H1 (cell line): ENCODE data around the gene KLRD1. TPM values are rescaled to one million over a fixed set of nuclear protein-coding genes. Genes with fewer than 3 reads are reported as not detected.

ENCODE experiments used
- CTCF ChIA-PET: fragments of 300-600 bp; sonication (Branson Sonifier 250); formaldehyde crosslinking; loops from one replicate; lab custom pipeline; 2021; ENCODE audit not compliant: partially characterized antibody; lab: Charles Lee
- POLR2A ChIA-PET: fragments of 300-600 bp; sonication (Branson Sonifier 250); formaldehyde crosslinking; loops from one replicate; lab custom pipeline; 2021; ENCODE audit warnings: inconsistent platforms; ENCODE audit not compliant: partially characterized antibody; lab: Charles Lee
- DNase-seq, 2 experiments: peaks; one replicate each; pipeline versions ENCODE4 v3.0.0 to v3.0.0-alpha.2; 2010 to 2022; ENCODE audit warnings: low spot score in 2 of 2, low read depth in 1 of 2, mixed read lengths in 1 of 2
- FAIRE-seq: peaks from 2 replicates; lab custom pipeline; 2011; peaks lifted over from hg19 to GRCh38; lab: Jason Lieb, UNC
- H2AFZ ChIP-seq: 2 replicates; pipeline ENCODE4 v1.8.1; 2012; ENCODE audit warnings: low read length, inconsistent platforms
- H2AK5ac ChIP-seq: 2 replicates; pipeline ENCODE4 v1.6.1; 2013; ENCODE audit warnings: low read depth, low read length
- H2BK120ac ChIP-seq: replicated peaks from 2 replicates; pipeline ENCODE3; 2013; ENCODE audit warnings: low read depth, low read length, inconsistent platforms
- H2BK12ac ChIP-seq: 2 replicates; pipeline ENCODE4 v1.6.1; 2013; ENCODE audit warnings: low read depth, low read length
- H2BK15ac ChIP-seq: 2 replicates; pipeline ENCODE4 v1.6.1; 2013; ENCODE audit warnings: low read length
- H2BK20ac ChIP-seq: 2 replicates; pipeline ENCODE4 v1.6.1; 2013; ENCODE audit warnings: low read length
- H2BK5ac ChIP-seq: 2 replicates; pipeline ENCODE4 v1.6.1; 2013; ENCODE audit warnings: low read depth, low read length
- H3K14ac ChIP-seq: 2 replicates; pipeline ENCODE4 v1.6.1; 2013; ENCODE audit warnings: inconsistent platforms; ENCODE audit not compliant: insufficient read length
- H3K18ac ChIP-seq: 2 replicates; pipeline ENCODE4 v1.6.1; 2013; ENCODE audit warnings: low read length; ENCODE audit errors: extremely low read depth
- H3K23ac ChIP-seq: 2 replicates; pipeline ENCODE4 v1.6.1; 2013; ENCODE audit warnings: inconsistent platforms; ENCODE audit not compliant: insufficient read length
- H3K23me2 ChIP-seq: 2 replicates; pipeline ENCODE4 v1.6.1; 2013; ENCODE audit warnings: low read depth, low read length
- H3K27ac ChIP-seq: 2 replicates; pipeline ENCODE4 v1.6.1; 2011; ENCODE audit warnings: low read depth, low read length, inconsistent platforms
- H3K27me3 ChIP-seq, 4 experiments: replicated peaks in 1 of 4; 1 replicate in 1 of 4; 2 replicates in 3 of 4; pipeline versions ENCODE4 v1.6.1 to v1.8.1; 2011 to 2013; ENCODE audit warnings: low read length in 3 of 4, mild to moderate bottlenecking in 3 of 4, inconsistent platforms in 2 of 4, mixed read lengths in 2 of 4, moderate library complexity in 1 of 4; ENCODE audit not compliant: control insufficient read depth in 3 of 4, insufficient read depth in 3 of 4; ENCODE audit errors: extremely low read depth in 1 of 4
- H3K36me3 ChIP-seq, 4 experiments: 2 replicates each; pipeline versions ENCODE4 v1.6.1 to v1.8.1; 2011 to 2013; ENCODE audit warnings: mild to moderate bottlenecking in 4 of 4, low read length in 3 of 4, moderate library complexity in 2 of 4, control low read depth in 1 of 4, inconsistent platforms in 1 of 4; ENCODE audit not compliant: insufficient read depth in 4 of 4, control insufficient read depth in 2 of 4
- H3K4ac ChIP-seq: replicated peaks from 2 replicates; pipeline ENCODE3; 2013; ENCODE audit warnings: low read length, low read depth, mixed read lengths, inconsistent platforms; ENCODE audit not compliant: insufficient read length
- H3K4me1 ChIP-seq, 4 experiments: replicated peaks in 1 of 4; 1 replicate in 1 of 4; 2 replicates in 3 of 4; pipeline versions ENCODE4 v1.6.1 to v1.8.1; 2011 to 2013; ENCODE audit warnings: low read length in 3 of 4, inconsistent platforms in 2 of 4, mixed read lengths in 1 of 4; ENCODE audit not compliant: insufficient read depth in 4 of 4, control insufficient read depth in 3 of 4
- H3K4me2 ChIP-seq, 2 experiments: 2 replicates each; pipeline versions ENCODE4 v1.6.1 to v1.8.1; 2011 to 2013; ENCODE audit warnings: low read depth in 2 of 2, low read length in 2 of 2, control low read depth in 1 of 2, inconsistent platforms in 1 of 2, mild to moderate bottlenecking in 1 of 2; ENCODE audit not compliant: insufficient read depth in 1 of 2
- H3K4me3 ChIP-seq, 4 experiments: fragments of 200-600, 300-600 bp in 1 of 4; sonication (generic), shearing (Covaris generic), sonication (Bioruptor Twin) in 1 of 4; 2 replicates each; pipeline versions ENCODE4 v1.5.1 to v1.8.1; 2011 to 2016; ENCODE audit warnings: low read length in 4 of 4, low read depth in 3 of 4, control low read depth in 2 of 4, inconsistent platforms in 2 of 4, mild to moderate bottlenecking in 2 of 4, mixed read lengths in 1 of 4, moderate library complexity in 1 of 4; ENCODE audit not compliant: insufficient read depth in 2 of 4; ENCODE audit errors: extremely low read depth in 1 of 4
- H3K56ac ChIP-seq: replicated peaks from 2 replicates; pipeline ENCODE3; 2013; ENCODE audit warnings: low read depth, mild to moderate bottlenecking, mixed read lengths, low read length, inconsistent platforms; ENCODE audit not compliant: insufficient read length
- H3K79me1 ChIP-seq: 2 replicates; pipeline ENCODE4 v1.6.1; 2013; ENCODE audit warnings: low read depth, low read length, control low read depth
- H3K79me2 ChIP-seq, 2 experiments: 2 replicates each; pipeline versions ENCODE4 v1.6.1 to v1.8.1; 2012 to 2013; ENCODE audit warnings: low read length in 2 of 2, mild to moderate bottlenecking in 2 of 2, inconsistent platforms in 1 of 2; ENCODE audit not compliant: insufficient read depth in 2 of 2, control insufficient read depth in 1 of 2
- H3K9ac ChIP-seq, 4 experiments: replicated peaks in 1 of 4; 1 replicate in 1 of 4; 2 replicates in 3 of 4; pipeline versions ENCODE4 v1.6.1 to v1.8.1; 2011 to 2013; ENCODE audit warnings: low read depth in 3 of 4, low read length in 3 of 4, control low read depth in 2 of 4, mild to moderate bottlenecking in 2 of 4, moderate library complexity in 2 of 4, inconsistent platforms in 1 of 4; ENCODE audit errors: extremely low read depth in 1 of 4
- H3K9me3 ChIP-seq, 2 experiments: 2 replicates each; pipeline versions ENCODE4 v1.6.1 to v1.8.1; 2012 to 2013; ENCODE audit warnings: mild to moderate bottlenecking in 2 of 2, moderate library complexity in 2 of 2, control low read depth in 1 of 2, inconsistent platforms in 1 of 2, low read depth in 1 of 2, low read length in 1 of 2, mixed read lengths in 1 of 2; ENCODE audit not compliant: insufficient read depth in 2 of 2
- H4K20me1 ChIP-seq, 2 experiments: replicated peaks in 1 of 2; 2 replicates each; pipeline versions ENCODE3 to v1.8.1; 2011 to 2013; ENCODE audit warnings: inconsistent platforms in 2 of 2, low read length in 2 of 2, mild to moderate bottlenecking in 1 of 2; ENCODE audit not compliant: insufficient read depth in 2 of 2, control insufficient read depth in 1 of 2
- H4K5ac ChIP-seq: 2 replicates; pipeline ENCODE4 v1.6.1; 2013; ENCODE audit warnings: low read length, low read depth, mixed read lengths, inconsistent platforms; ENCODE audit not compliant: insufficient read length
- H4K8ac ChIP-seq: 2 replicates; pipeline ENCODE4 v1.8.0; 2013; ENCODE audit warnings: mild to moderate bottlenecking, moderate library complexity, low read length, inconsistent platforms; ENCODE audit not compliant: insufficient read depth; ENCODE audit errors: extremely low read depth
- H4K91ac ChIP-seq: replicated peaks from 2 replicates; pipeline ENCODE3; 2013; ENCODE audit warnings: low read length, mixed read lengths, inconsistent platforms; ENCODE audit not compliant: insufficient read length
- BCL11A ChIP-seq, 2 experiments: IDR thresholded peaks; one replicate each; pipeline ENCODE4 v1.6.1; 2011; ENCODE audit warnings: low read depth in 2 of 2, low read length in 2 of 2, mild to moderate bottlenecking in 2 of 2
- EP300 ChIP-seq, 2 experiments: IDR thresholded peaks; 1 replicate in 1 of 2; 2 replicates in 1 of 2; pipeline ENCODE4 v1.6.1; 2011 to 2012; ENCODE audit warnings: low read depth in 2 of 2, low read length in 2 of 2, mild to moderate bottlenecking in 2 of 2, borderline replicate concordance in 1 of 2, inconsistent platforms in 1 of 2, moderate library complexity in 1 of 2
- GTF2F1 ChIP-seq: IDR thresholded peaks from 2 replicates; pipeline ENCODE4 v1.6.1; 2012; ENCODE audit warnings: low read depth, low read length, improper control_type of control experiment, borderline replicate concordance
- HDAC2 ChIP-seq, 2 experiments: fragments of 300-600 bp in 1 of 2; sonication (generic) in 1 of 2; IDR thresholded peaks; 2 replicates each; pipeline ENCODE4 v1.6.1; 2011 to 2012; ENCODE audit warnings: low read depth in 2 of 2, low read length in 2 of 2, mild to moderate bottlenecking in 2 of 2, moderate library complexity in 2 of 2, borderline replicate concordance in 1 of 2, inconsistent platforms in 1 of 2
- JUN ChIP-seq: IDR thresholded peaks from 2 replicates; pipeline ENCODE4 v1.6.1; 2011; ENCODE audit warnings: low read depth, mild to moderate bottlenecking, improper control_type of control experiment, low read length
- SAP30 ChIP-seq: fragments of 300-600 bp; sonication (generic); IDR thresholded peaks from 2 replicates; pipeline ENCODE4 v1.7.1; 2012; ENCODE audit warnings: low read length, moderate library complexity, mild to moderate bottlenecking, inconsistent platforms; ENCODE audit not compliant: insufficient read depth, insufficient replicate concordance
- SIN3A ChIP-seq, 2 experiments: IDR thresholded peaks in 1 of 2; conservative IDR thresholded peaks in 1 of 2; 2 replicates each; pipeline ENCODE4 v1.6.1; 2011 to 2012; ENCODE audit warnings: low read length in 2 of 2, improper control_type of control experiment in 1 of 2, low read depth in 1 of 2, mild to moderate bottlenecking in 1 of 2
- SIX5 ChIP-seq: IDR thresholded peaks from 2 replicates; pipeline ENCODE4 v1.6.1; 2011; ENCODE audit warnings: mild to moderate bottlenecking, low read depth, low read length
- SP2 ChIP-seq: IDR thresholded peaks from 2 replicates; pipeline ENCODE4 v1.6.1; 2012; ENCODE audit warnings: mild to moderate bottlenecking, low read length, inconsistent platforms
- TCF12 ChIP-seq: IDR thresholded peaks from 2 replicates; pipeline ENCODE4 v1.6.1; 2011; ENCODE audit warnings: low read depth, mild to moderate bottlenecking, low read length
- WGBS, 2 experiments: shearing (Covaris generic) in 1 of 2; methylation state at CpG; one replicate each; pipeline versions ENCODE4 v1.1.6 to v1.1.7; 2013 to 2015; ENCODE audit warnings: low lambda C conversion rate in 2 of 2, mixed read lengths in 2 of 2, inconsistent platforms in 1 of 2, low coverage in 1 of 2, missing lambda C conversion rate in 1 of 2; ENCODE audit not compliant: insufficient replicate concordance in 2 of 2, insufficient coverage in 1 of 2, insufficient read length in 1 of 2; ENCODE audit errors: extremely low coverage in 1 of 2, missing lambda C conversion rate in 1 of 2; 5-methylcytosine and 5-hydroxymethylcytosine counted together
- polyA plus RNA-seq, 7 experiments: library from polyadenylated mRNA; depleted of rRNA in 3 of 7; stranded (reverse) in 5 of 7; unstranded in 2 of 7; fragments of >200 nt in 5 of 7; fragments of 200-250 nt in 2 of 7; gene quantifications; 1 replicate in 5 of 7; 2 replicates in 1 of 7; 4 replicates in 1 of 7; pipeline versions ENCODE4 v1.2.1 to v1.2.3, GENCODE V29; 2011 to 2013; ENCODE audit warnings: missing spikeins in 2 of 7, mixed read lengths in 2 of 7
- total RNA-seq: library from RNA; stranded (reverse); fragmentation: NEBNext Ultra II Directional; extraction: Animal tissue kit (Norgen Biotek cat#: 25700); gene quantifications from 2 replicates; pipeline ENCODE4 v1.2.1, GENCODE V29; 2021
- TF ChIP-seq, protein P1 (sequence below): IDR thresholded peaks from 2 replicates; pipeline ENCODE4 v1.6.1; 2012; ENCODE audit warnings: inconsistent platforms
- TF ChIP-seq, protein P2 (sequence below): IDR thresholded peaks from 2 replicates; pipeline ENCODE4 v1.6.1; 2011; ENCODE audit warnings: low read depth, mild to moderate bottlenecking, low read length; ENCODE audit not compliant: insufficient read depth

The KLRD1 gene
- total and polyA plus RNA-seq, 2 of the 8 experiments (the other 6 are each of a cell fraction or from before 2014, with no cell fraction given): under 0.01 to 0.06 TPM

DNA sequence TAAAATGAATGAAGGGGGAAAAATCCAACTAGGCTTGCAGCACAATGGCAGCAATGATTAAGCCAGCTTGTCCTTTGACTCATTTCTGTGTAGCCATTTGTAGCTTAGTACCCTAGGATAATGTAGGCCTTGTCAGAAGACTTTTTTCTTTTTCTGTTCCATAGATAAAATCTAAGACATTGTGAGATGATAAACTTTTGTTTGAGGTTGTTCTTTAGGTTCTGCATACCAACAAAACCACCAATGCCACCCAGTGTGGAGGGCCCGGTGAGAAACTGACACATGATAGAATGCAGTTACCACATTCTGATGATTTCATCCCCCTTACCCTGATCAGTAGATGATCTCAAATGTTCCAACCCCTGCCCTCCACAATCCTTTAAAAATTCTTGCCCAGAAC, 6.6 kb upstream of the KLRD1 start:
- H2AFZ ChIP-seq: no peak overlapping the region
- H3K27me3 ChIP-seq: peaks cover 0 to 2% (median 0%) of the 10 kb centered on the region in 4 experiments; a peak in 1 of 7 replicates
- H3K18ac ChIP-seq: no peak overlapping the region
- H3K4me3 ChIP-seq: no peak overlapping the region
- H3K9ac ChIP-seq: no peak overlapping the region
- H4K20me1 ChIP-seq: no peaks in the 10 kb centered on the region
- H2BK5ac ChIP-seq: no peak overlapping the region
- H4K5ac ChIP-seq: no peak overlapping the region
- no peaks in the 10 kb centered on the region for H3K23me2 ChIP-seq
- H2BK120ac ChIP-seq: no peak overlapping the region
- H2BK12ac ChIP-seq: no peak overlapping the region
- ChIA-PET POLR2A (interaction anchor here (0.6 kb wide), 1 partner anchor 396 kb away, joined by 3 read pairs; no protein-coding TSS in a partner anchor), CTCF (interaction anchor here (0.9 to 1.2 kb wide), 2 partner anchors 30 to 65 kb away, joined by 3 to 4 read pairs; no protein-coding TSS in a partner anchor)
- H3K56ac ChIP-seq: no peak overlapping the region
- H3K9me3 ChIP-seq: peaks cover 0 to 5% of the 10 kb centered on the region in 2 experiments; a peak in 2 of 4 replicates
- no peak for DNase-seq
- no peak overlapping the region for H2AK5ac ChIP-seq
- H3K4me2 ChIP-seq: no peak overlapping the region
- no peaks in the 10 kb centered on the region for H3K79me2 ChIP-seq
- no peak overlapping the region for H3K23ac ChIP-seq
- no peak overlapping the region for H4K91ac ChIP-seq
- H3K79me1 ChIP-seq: no peaks in the 10 kb centered on the region
- H2BK15ac ChIP-seq: no peak overlapping the region
- no peak for FAIRE-seq
- H3K14ac ChIP-seq: no peak overlapping the region
- no peak overlapping the region for H2BK20ac ChIP-seq
- no peaks in the 10 kb centered on the region for H3K36me3 ChIP-seq
- no peak overlapping the region for H3K4ac ChIP-seq
- H4K8ac ChIP-seq: no peak overlapping the region
- H3K4me1 ChIP-seq: no peaks in the 10 kb centered on the region
- no peak overlapping the region for H3K27ac ChIP-seq
- WGBS, 2 experiments: 92% methylated on average over 1 of the region's 1 CpG; no CpG with 5 or more reads in 1 of the 2 experiments
- TF ChIP-seq EP300 (IDR thresholded peaks at IDR 0.05; ENCODE audit: borderline replicate concordance in 1 of 2, low read depth in 2 of 2, low read length in 2 of 2): no peak
- no peak for TF ChIP-seq HDAC2 (IDR thresholded peaks at IDR 0.05; ENCODE audit: borderline replicate concordance in 1 of 2, low read depth in 2 of 2, low read length in 2 of 2)
- TF ChIP-seq SIN3A (conservative IDR thresholded peaks at IDR 0.05 in 1 of 2, IDR thresholded peaks at IDR 0.05 in 1 of 2; ENCODE audit: low read depth in 1 of 2, low read length in 2 of 2): no peak
- no peak for TF ChIP-seq TCF12
- TF ChIP-seq SIX5: no peak
- no peak for TF ChIP-seq GTF2F1
- TF ChIP-seq, protein P1, sequence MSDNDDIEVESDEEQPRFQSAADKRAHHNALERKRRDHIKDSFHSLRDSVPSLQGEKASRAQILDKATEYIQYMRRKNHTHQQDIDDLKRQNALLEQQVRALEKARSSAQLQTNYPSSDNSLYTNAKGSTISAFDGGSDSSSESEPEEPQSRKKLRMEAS: no peak
- no peak for TF ChIP-seq SP2
- TF ChIP-seq, protein P2, sequence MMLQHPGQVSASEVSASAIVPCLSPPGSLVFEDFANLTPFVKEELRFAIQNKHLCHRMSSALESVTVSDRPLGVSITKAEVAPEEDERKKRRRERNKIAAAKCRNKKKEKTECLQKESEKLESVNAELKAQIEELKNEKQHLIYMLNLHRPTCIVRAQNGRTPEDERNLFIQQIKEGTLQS: no peak
- no peak for TF ChIP-seq JUN
- TF ChIP-seq SAP30: no peak
- TF ChIP-seq BCL11A (IDR thresholded peaks at IDR 0.05; ENCODE audit: low read depth in 2 of 2, low read length in 2 of 2): no peak
